Bronchial epithelial cell (primary cell): ENCODE measurements around the gene DOCK1. TPM values are rescaled to one million over a fixed set of nuclear protein-coding genes. Genes with fewer than 3 reads are reported as not detected.

ENCODE experiments used
- DNase-seq: peaks from one replicate; pipeline ENCODE4 v3.0.0-alpha.2; 2010; ENCODE audit warnings: low read depth
- FAIRE-seq: peaks from 2 replicates; lab custom pipeline; 2011; peaks lifted over from hg19 to GRCh38; lab: Jason Lieb, UNC
- H3K27me3 ChIP-seq: 2 replicates; pipeline ENCODE4 v1.5.1; 2011; ENCODE audit warnings: low read length; ENCODE audit not compliant: control insufficient read depth, insufficient read depth
- H3K36me3 ChIP-seq: 2 replicates; pipeline ENCODE4 v1.5.1; 2011; ENCODE audit warnings: low read length; ENCODE audit not compliant: control insufficient read depth, insufficient read depth
- H3K4me3 ChIP-seq: 2 replicates; pipeline ENCODE4 v1.5.1; 2011; ENCODE audit warnings: mild to moderate bottlenecking, low read depth, low read length, control low read depth
- CTCF ChIP-seq: IDR thresholded peaks from 2 replicates; pipeline ENCODE4 v1.5.1; 2011; ENCODE audit warnings: mild to moderate bottlenecking, moderate library complexity, low read length, control low read depth, inconsistent platforms; ENCODE audit not compliant: insufficient read depth, severe bottlenecking
- total RNA-seq: library from RNA; depleted of rRNA; stranded (reverse); fragments of >200 nt; gene quantifications from 2 replicates; pipeline ENCODE4 v1.2.1, GENCODE V29; 2014

DOCK1 gene
- total RNA-seq, 1 donor from 2014 or later = 173 TPM

DNA sequence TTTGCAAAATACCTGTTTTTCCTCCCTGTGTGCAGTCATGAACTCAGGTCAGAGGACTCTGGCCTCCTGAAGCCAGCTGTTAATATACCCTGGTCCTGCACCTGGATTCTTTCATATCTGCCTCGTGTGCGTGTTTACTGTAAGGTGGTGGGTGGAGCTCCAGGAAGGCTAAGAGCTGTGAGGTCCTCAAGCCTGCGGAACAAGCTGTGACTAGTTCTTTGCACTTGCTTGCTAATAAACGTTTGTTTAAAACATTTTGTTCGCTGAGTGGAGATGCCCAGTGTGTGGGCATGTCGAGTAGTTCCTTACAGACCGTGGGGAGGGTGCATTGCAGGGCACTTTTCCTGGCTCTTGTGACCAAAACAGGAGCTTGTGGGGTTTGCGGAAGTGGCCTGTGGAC lies 139.0 kb downstream of the DOCK1 start:
- Histone ChIP-seq H3K27me3 (no peaks in the 10 kb centered on the region), H3K4me3 (no peak overlapping the region), H3K36me3 (peaks cover 8% of the 10 kb centered on the region)
- DNase-seq (peak; percentile 90), FAIRE-seq (peak; percentile 94)
- no peak for TF ChIP-seq CTCF

- DNase-seq = no peak
- no peak overlapping the region for H3K4me3 ChIP-seq
- H3K27me3 ChIP-seq = no peaks in the 10 kb centered on the region
- peaks cover 2% of the 10 kb centered on the region for H3K36me3 ChIP-seq
- TF ChIP-seq CTCF = no peak
- FAIRE-seq = no peak
Observed at GRCh38 chr10:127046975-127047877, 142.0 kb downstream of the DOCK1 start.

- no peak for FAIRE-seq
- H3K36me3 ChIP-seq = peaks cover 4% of the 10 kb centered on the region
- TF ChIP-seq CTCF = no peak
- H3K4me3 ChIP-seq = no peak overlapping the region
- DNase-seq = no peak
- H3K27me3 ChIP-seq = no peaks in the 10 kb centered on the region
Observed at GRCh38 chr10:127047878-127048238, 142.6 kb downstream of the DOCK1 start.

DNA sequence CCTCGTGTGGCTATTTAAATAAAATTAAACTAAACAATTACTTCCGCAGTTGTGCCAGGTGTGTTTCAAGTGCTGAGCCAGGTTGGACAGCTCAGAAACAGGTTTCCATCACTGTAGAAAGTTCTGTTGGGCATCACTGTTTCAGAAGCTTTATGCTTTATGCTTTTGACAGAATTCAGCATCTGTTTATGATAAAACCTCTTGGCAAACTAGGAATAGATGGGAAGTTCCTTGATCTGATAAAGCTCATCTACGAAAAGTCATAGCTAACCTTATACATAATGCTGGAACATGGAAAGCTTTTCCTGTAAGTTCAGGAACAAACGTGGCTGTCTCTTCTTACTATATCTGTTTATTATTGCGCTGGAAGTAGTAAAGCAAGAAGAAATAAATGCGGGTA lies 143.4 kb downstream of the DOCK1 start:
- TF ChIP-seq CTCF = no peak
- Histone ChIP-seq H3K36me3 (peaks cover 5% of the 10 kb centered on the region), H3K4me3 (no peak overlapping the region), H3K27me3 (no peaks in the 10 kb centered on the region)
- DNase-seq (no peak), FAIRE-seq (no peak)

DNA sequence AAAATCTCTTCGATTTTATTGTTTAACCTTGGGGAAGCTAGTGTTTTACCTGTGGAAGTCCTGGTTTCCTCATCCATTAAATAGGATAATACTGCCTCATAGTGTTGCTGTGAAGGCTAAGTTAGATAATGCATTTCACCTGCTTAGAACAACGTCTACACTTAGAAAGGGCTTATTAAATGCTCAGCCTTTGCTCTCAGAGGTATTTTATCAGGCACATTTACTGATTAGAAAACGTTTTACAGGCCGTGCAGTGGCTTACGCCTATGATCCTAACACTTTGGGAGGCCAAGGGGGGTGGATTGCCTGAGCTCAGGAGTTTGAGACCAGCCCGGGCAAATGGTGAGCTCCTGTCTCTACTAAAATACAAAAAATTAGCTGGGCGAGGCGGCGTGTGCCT lies 146.8 kb downstream of the DOCK1 start:
- FAIRE-seq (no peak), DNase-seq (no peak)
- no peak overlapping the region for H3K4me3 ChIP-seq
- H3K27me3 ChIP-seq = no peaks in the 10 kb centered on the region
- H3K36me3 ChIP-seq = peaks cover 4% of the 10 kb centered on the region
- TF ChIP-seq CTCF = no peak
